IMR-90 (cell line): ENCODE measurements around the gene ANKDD1A. TPM values are rescaled to one million over a fixed set of nuclear protein-coding genes. Genes with fewer than 3 reads are reported as not detected.

ENCODE experiments used
- ATAC-seq: fragments of 200-7000 bp; cut with Tn5 transposase; 2 replicates; pipeline ENCODE4 v1.9.1; 2020; ENCODE audit warnings: low read depth, mild to moderate bottlenecking, moderate library complexity
- BruUV-seq: library from RNA; stranded (reverse); fragments of 400-500 nt; replicated peaks from 2 replicates; lab custom pipeline; 2021; lab: Mats Ljungman, UMichigan
- CTCF ChIA-PET: fragments of 300-600 bp; formaldehyde crosslinking; extraction: SDS; loops from one replicate; lab custom pipeline; 2021; ENCODE audit warnings: antibody characterized with exemption; lab: Yijun Ruan, JAX
- POLR2A ChIA-PET: fragments of 300-600 bp; sonication (Branson Sonifier 250); formaldehyde crosslinking; loops from one replicate; lab custom pipeline; 2022; ENCODE audit warnings: antibody characterized with exemption; ENCODE audit not compliant: unreplicated experiment; lab: Charles Lee
- DNase-seq: peaks from one replicate; pipeline ENCODE4 v3.0.0; 2013
- H2AFZ ChIP-seq: replicated peaks from 2 replicates; pipeline ENCODE3; 2013; ENCODE audit warnings: low read length, mild to moderate bottlenecking; ENCODE audit not compliant: poor library complexity
- H2AK5ac ChIP-seq: 2 replicates; pipeline ENCODE4 v1.6.1; 2013; ENCODE audit warnings: low read depth, low read length, inconsistent platforms
- H2AK9ac ChIP-seq: replicated peaks from 2 replicates; pipeline ENCODE3; 2013; ENCODE audit warnings: mild to moderate bottlenecking, low read depth, low read length, moderate library complexity; ENCODE audit not compliant: poor library complexity
- H2BK120ac ChIP-seq: 2 replicates; pipeline ENCODE4 v1.6.1; 2013; ENCODE audit warnings: low read depth, low read length, inconsistent platforms
- H2BK15ac ChIP-seq: 3 replicates; pipeline ENCODE4 v1.6.1; 2013; ENCODE audit warnings: low read depth, low read length, inconsistent platforms
- H2BK20ac ChIP-seq: 2 replicates; pipeline ENCODE4 v1.6.1; 2013; ENCODE audit warnings: low read depth, mild to moderate bottlenecking, inconsistent platforms, low read length, moderate library complexity
- H2BK5ac ChIP-seq: 2 replicates; pipeline ENCODE4 v1.6.1; 2013; ENCODE audit warnings: mild to moderate bottlenecking, low read depth, low read length, inconsistent platforms; ENCODE audit not compliant: poor library complexity, severe bottlenecking
- H3K14ac ChIP-seq: replicated peaks from 2 replicates; pipeline ENCODE4 v1.6.1; 2013; ENCODE audit warnings: low read depth, low read length, inconsistent platforms
- H3K18ac ChIP-seq: 2 replicates; pipeline ENCODE4 v1.6.1; 2013; ENCODE audit warnings: low read depth, low read length, control low read depth
- H3K23ac ChIP-seq: 2 replicates; pipeline ENCODE4 v1.6.1; 2013; ENCODE audit warnings: low read depth, low read length, inconsistent platforms
- H3K27ac ChIP-seq: 2 replicates; pipeline ENCODE4 v1.5.1; 2013; ENCODE audit warnings: mild to moderate bottlenecking, control low read depth, low read length; ENCODE audit not compliant: insufficient read depth
- H3K27me3 ChIP-seq: 2 replicates; pipeline ENCODE4 v1.6.1; 2013; ENCODE audit warnings: low read length; ENCODE audit not compliant: control insufficient read depth, insufficient read depth
- H3K36me3 ChIP-seq: 2 replicates; pipeline ENCODE4 v1.6.1; 2013; ENCODE audit warnings: low read length, mixed read lengths; ENCODE audit not compliant: control insufficient read depth, insufficient read depth
- H3K4ac ChIP-seq: 2 replicates; pipeline ENCODE4 v1.6.1; 2013; ENCODE audit warnings: low read depth, low read length, inconsistent platforms
- H3K4me1 ChIP-seq: 2 replicates; pipeline ENCODE4 v1.6.1; 2013; ENCODE audit warnings: low read length, mixed read lengths; ENCODE audit not compliant: control insufficient read depth, insufficient read depth
- H3K4me2 ChIP-seq: 2 replicates; pipeline ENCODE4 v1.6.1; 2013; ENCODE audit warnings: low read depth, mild to moderate bottlenecking, control low read depth, low read length, moderate library complexity
- H3K4me3 ChIP-seq: 2 replicates; pipeline ENCODE4 v1.5.1; 2013; ENCODE audit warnings: low read depth, mild to moderate bottlenecking, control low read depth, low read length, moderate library complexity; ENCODE audit not compliant: insufficient read depth
- H3K56ac ChIP-seq: 2 replicates; pipeline ENCODE4 v1.6.1; 2013; ENCODE audit warnings: low read length, inconsistent platforms; ENCODE audit not compliant: insufficient read depth; ENCODE audit errors: extremely low read depth
- H3K79me1 ChIP-seq, 2 experiments: 2 replicates each; pipeline ENCODE4 v1.6.1; 2013; ENCODE audit warnings: low read length in 2 of 2, inconsistent platforms in 1 of 2, low read depth in 1 of 2
- H3K9ac ChIP-seq: 2 replicates; pipeline ENCODE4 v1.6.1; 2013; ENCODE audit warnings: low read depth, low read length, control low read depth
- H3K9me1 ChIP-seq: 2 replicates; pipeline ENCODE4 v1.6.1; 2013; ENCODE audit warnings: low read length, inconsistent platforms; ENCODE audit not compliant: insufficient read depth
- H3K9me3 ChIP-seq: 2 replicates; pipeline ENCODE4 v1.6.1; 2013; ENCODE audit warnings: low read length; ENCODE audit not compliant: control insufficient read depth, insufficient read depth
- H4K20me1 ChIP-seq: 2 replicates; pipeline ENCODE4 v1.6.1; 2013; ENCODE audit warnings: low read length, inconsistent platforms; ENCODE audit not compliant: insufficient read depth
- H4K5ac ChIP-seq: 2 replicates; pipeline ENCODE4 v1.6.1; 2013; ENCODE audit warnings: mild to moderate bottlenecking, low read depth, low read length, control low read depth
- H4K8ac ChIP-seq, 2 experiments: 2 replicates each; pipeline ENCODE4 v1.6.1; 2013; ENCODE audit warnings: low read depth in 2 of 2, low read length in 2 of 2, control low read depth in 1 of 2, inconsistent platforms in 1 of 2
- H4K91ac ChIP-seq: 2 replicates; pipeline ENCODE4 v1.6.1; 2013; ENCODE audit warnings: low read depth, low read length, inconsistent platforms; ENCODE audit not compliant: insufficient read depth
- BHLHE40 ChIP-seq: fragments of 150-350 bp; IDR thresholded peaks from 2 replicates; pipeline ENCODE4 v1.6.1; 2016; ENCODE audit warnings: mild to moderate bottlenecking, low read depth, low read length
- CEBPB ChIP-seq: IDR thresholded peaks from 2 replicates; pipeline ENCODE4 v1.6.1; 2012; ENCODE audit warnings: low read depth, low read length, improper control_type of control experiment
- CHD1 ChIP-seq: IDR thresholded peaks from 2 replicates; pipeline ENCODE4 v1.6.1; 2012; ENCODE audit warnings: low read depth, low read length, improper control_type of control experiment
- FOS ChIP-seq: fragments of 150-350 bp; IDR thresholded peaks from 2 replicates; pipeline ENCODE4 v1.6.1; 2016; ENCODE audit warnings: low read depth, low read length
- MAFK ChIP-seq: IDR thresholded peaks from 2 replicates; pipeline ENCODE4 v1.6.1; 2012; ENCODE audit warnings: low read depth, low read length, improper control_type of control experiment
- MXI1 ChIP-seq: IDR thresholded peaks from 2 replicates; pipeline ENCODE4 v1.6.1; 2012; ENCODE audit warnings: low read depth, mild to moderate bottlenecking, low read length, moderate library complexity, borderline replicate concordance
- NFE2L2 ChIP-seq: fragments of 150-350 bp; IDR thresholded peaks from 2 replicates; pipeline ENCODE4 v1.6.1; 2016; ENCODE audit warnings: low read depth, mild to moderate bottlenecking, low read length
- POLR2A ChIP-seq: IDR thresholded peaks from 2 replicates; pipeline ENCODE4 v1.6.1; 2012; ENCODE audit warnings: mild to moderate bottlenecking, low read depth, low read length
- RAD21 ChIP-seq: IDR thresholded peaks from 2 replicates; pipeline ENCODE4 v1.6.1; 2012; ENCODE audit warnings: low read length, improper control_type of control experiment
- RCOR1 ChIP-seq: IDR thresholded peaks from 2 replicates; pipeline ENCODE4 v1.6.1; 2012; ENCODE audit warnings: mild to moderate bottlenecking, low read length, improper control_type of control experiment; ENCODE audit not compliant: insufficient replicate concordance
- SMC3 ChIP-seq: fragments of 150-350 bp; IDR thresholded peaks from 2 replicates; pipeline ENCODE4 v1.6.1; 2016; ENCODE audit warnings: low read depth, mild to moderate bottlenecking, antibody characterized with exemption, low read length, moderate library complexity
- WGBS, 2 experiments: methylation state at CpG; one replicate each; pipeline versions ENCODE4 v1.1.5 to v1.1.7; 2013; ENCODE audit warnings: missing lambda C conversion rate in 2 of 2; ENCODE audit not compliant: insufficient read length in 1 of 2; ENCODE audit errors: extremely low coverage in 2 of 2; 5-methylcytosine and 5-hydroxymethylcytosine counted together
- dilution Hi-C: fragments of 300-500 bp; cut with HindIII; formaldehyde crosslinking; loops from one replicate; pipeline ENCODE4 v1.14.3; 2018; ENCODE audit warnings: low sequenced_read_pairs; ENCODE audit not compliant: unreplicated experiment
- in situ Hi-C: fragments of 300-500 bp; cut with MboI; formaldehyde crosslinking; loops from 3 replicates; pipeline ENCODE4 v1.14.3; 2019; ENCODE audit warnings: low sequenced_read_pairs, inconsistent platforms, mixed read lengths
- intact Hi-C: fragments of 100-400 bp; cut with micrococcal nuclease; formaldehyde crosslinking; loops from 2 replicates; pipeline ENCODE4 v1.10.0; 2022
- polyA plus RNA-seq, 3 experiments: library from polyadenylated mRNA; depleted of rRNA; stranded (reverse); fragments of >200 nt; gene quantifications; 2 replicates each; pipeline ENCODE4 v1.2.3, GENCODE V29; 2012; ENCODE audit warnings: low replicate concordance in 1 of 3
- total RNA-seq: library from RNA; depleted of rRNA; stranded (reverse); fragments of >200 nt; gene quantifications from 2 replicates; pipeline ENCODE4 v1.2.3, GENCODE V29; 2012
- TF ChIP-seq, protein P1 (sequence below): fragments of 150-350 bp; IDR thresholded peaks from 2 replicates; pipeline ENCODE4 v1.6.1; 2017; ENCODE audit warnings: mild to moderate bottlenecking, antibody characterized with exemption, low read length, low read depth
- TF ChIP-seq, protein P2 (sequence below): conservative IDR thresholded peaks from 2 replicates; pipeline ENCODE4 v1.5.1; 2012; ENCODE audit warnings: mild to moderate bottlenecking, low read depth, low read length, improper control_type of control experiment

Gene ANKDD1A
- total and polyA plus RNA-seq, 2 of the 4 experiments (the other 2 are of a cell fraction), result 3.6 to 4.9 TPM

DNA sequence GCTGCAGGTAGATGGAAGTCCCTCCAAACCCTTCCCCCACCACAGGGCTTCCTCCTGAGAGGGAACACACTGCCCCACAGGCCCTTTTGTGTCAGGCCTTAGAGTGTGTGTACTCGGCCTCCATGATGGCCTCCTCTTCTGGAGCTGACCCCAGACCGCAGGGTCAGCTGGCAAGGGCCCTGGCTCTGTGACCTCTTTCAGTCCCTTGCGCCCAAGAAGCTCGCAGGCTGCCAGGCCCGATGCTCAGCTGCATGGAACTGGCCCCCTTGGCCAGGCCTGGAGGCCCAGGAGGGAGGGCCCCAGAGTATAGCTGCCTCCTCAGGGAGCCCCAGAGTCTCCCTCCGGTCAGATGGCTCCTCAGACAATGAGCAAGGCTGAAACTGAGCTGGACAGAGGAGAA, 23.4 kb upstream of the ANKDD1A start:
- WGBS, 2 experiments, result 83% methylated on average over 4 of the region's 6 CpGs; no CpG with 5 or more reads in 1 of the 2 experiments
- Histone ChIP-seq H4K5ac (no peak overlapping the region), H3K79me1 (no peaks in the 10 kb centered on the region; a peak in 1 of 4 replicates), H2BK20ac (no peak overlapping the region), H2BK15ac (no peak overlapping the region), H4K91ac (no peak overlapping the region), H2BK120ac (no peak overlapping the region), H3K56ac (no peak overlapping the region), H3K14ac (no peak overlapping the region), H3K9ac (no peak overlapping the region), H3K4me1 (peaks cover 10% of the 10 kb centered on the region), H3K4me3 (no peak overlapping the region), H3K18ac (no peak overlapping the region), H2BK5ac (no peak overlapping the region), H3K36me3 (no peaks in the 10 kb centered on the region), H2AFZ (no peak overlapping the region), H3K4me2 (no peak overlapping the region), H3K27ac (no peak overlapping the region), H2AK5ac (no peak overlapping the region), H3K9me1 (peaks cover 13% of the 10 kb centered on the region), H3K23ac (no peak overlapping the region), H3K27me3 (no peaks in the 10 kb centered on the region), H3K9me3 (no peaks in the 10 kb centered on the region), H4K20me1 (no peaks in the 10 kb centered on the region), H2AK9ac (no peak overlapping the region), H3K4ac (no peak overlapping the region), H4K8ac (no peak overlapping the region)
- intact Hi-C loops, result no loop called here
- dilution Hi-C loops, result no loop called here
- ATAC-seq (no peak), DNase-seq (no peak)
- CTCF ChIA-PET, result no interaction called here
- no TSS peak for BruUV-seq
- POLR2A ChIA-PET, result interaction anchor here (0.6 kb wide), 1 partner anchor 116 kb away, joined by 7 read pairs; no protein-coding TSS in a partner anchor
- in situ Hi-C loops, result no loop called here
- TF ChIP-seq CEBPB, result no peak
- TF ChIP-seq FOS, result no peak
- no peak for TF ChIP-seq RCOR1
- TF ChIP-seq MAFK, result no peak
- TF ChIP-seq NFE2L2, result no peak
- TF ChIP-seq POLR2A, result no peak
- no peak for TF ChIP-seq BHLHE40
- no peak for TF ChIP-seq CHD1
- no peak for TF ChIP-seq SMC3
- TF ChIP-seq MXI1, result no peak
- TF ChIP-seq, protein P1, sequence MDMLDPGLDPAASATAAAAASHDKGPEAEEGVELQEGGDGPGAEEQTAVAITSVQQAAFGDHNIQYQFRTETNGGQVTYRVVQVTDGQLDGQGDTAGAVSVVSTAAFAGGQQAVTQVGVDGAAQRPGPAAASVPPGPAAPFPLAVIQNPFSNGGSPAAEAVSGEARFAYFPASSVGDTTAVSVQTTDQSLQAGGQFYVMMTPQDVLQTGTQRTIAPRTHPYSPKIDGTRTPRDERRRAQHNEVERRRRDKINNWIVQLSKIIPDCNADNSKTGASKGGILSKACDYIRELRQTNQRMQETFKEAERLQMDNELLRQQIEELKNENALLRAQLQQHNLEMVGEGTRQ, result no peak
- no peak for TF ChIP-seq RAD21
- TF ChIP-seq, protein P2, sequence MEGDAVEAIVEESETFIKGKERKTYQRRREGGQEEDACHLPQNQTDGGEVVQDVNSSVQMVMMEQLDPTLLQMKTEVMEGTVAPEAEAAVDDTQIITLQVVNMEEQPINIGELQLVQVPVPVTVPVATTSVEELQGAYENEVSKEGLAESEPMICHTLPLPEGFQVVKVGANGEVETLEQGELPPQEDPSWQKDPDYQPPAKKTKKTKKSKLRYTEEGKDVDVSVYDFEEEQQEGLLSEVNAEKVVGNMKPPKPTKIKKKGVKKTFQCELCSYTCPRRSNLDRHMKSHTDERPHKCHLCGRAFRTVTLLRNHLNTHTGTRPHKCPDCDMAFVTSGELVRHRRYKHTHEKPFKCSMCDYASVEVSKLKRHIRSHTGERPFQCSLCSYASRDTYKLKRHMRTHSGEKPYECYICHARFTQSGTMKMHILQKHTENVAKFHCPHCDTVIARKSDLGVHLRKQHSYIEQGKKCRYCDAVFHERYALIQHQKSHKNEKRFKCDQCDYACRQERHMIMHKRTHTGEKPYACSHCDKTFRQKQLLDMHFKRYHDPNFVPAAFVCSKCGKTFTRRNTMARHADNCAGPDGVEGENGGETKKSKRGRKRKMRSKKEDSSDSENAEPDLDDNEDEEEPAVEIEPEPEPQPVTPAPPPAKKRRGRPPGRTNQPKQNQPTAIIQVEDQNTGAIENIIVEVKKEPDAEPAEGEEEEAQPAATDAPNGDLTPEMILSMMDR, result no peak
